HepG2 (cell line): ENCODE measurements around the gene GGTLC2. TPM values are rescaled to one million over a fixed set of nuclear protein-coding genes. Genes with fewer than 3 reads are reported as not detected.

ENCODE experiments used
- ATAC-seq: fragments of 200-7000 bp; cut with Tn5 transposase; 3 replicates; pipeline ENCODE4 v1.9.1; 2020; ENCODE audit warnings: mild to moderate bottlenecking, moderate library complexity
- BruUV-seq: library from RNA; stranded (reverse); fragments of 400-500 nt; replicated peaks from 2 replicates; lab custom pipeline; 2021; lab: Mats Ljungman, UMichigan
- CTCF ChIA-PET: fragments of 300-600 bp; formaldehyde crosslinking; extraction: SDS; loops from one replicate; lab custom pipeline; 2021; ENCODE audit warnings: low total read pairs, inconsistent platforms, low intra/inter-chr PET ratio; lab: Yijun Ruan, JAX
- POLR2A ChIA-PET: fragments of 350-600 bp; sonication (Branson Sonifier 250); formaldehyde crosslinking; loops from one replicate; lab custom pipeline; 2020; ENCODE audit warnings: antibody characterized with exemption, inconsistent platforms; lab: Yijun Ruan, JAX
- DNase-seq: peaks from one replicate; pipeline ENCODE4 v3.0.0-alpha.2; 2015; ENCODE audit warnings: low spot score
- FAIRE-seq: peaks from 3 replicates; lab custom pipeline; 2011; peaks lifted over from hg19 to GRCh38; lab: Jason Lieb, UNC
- H2AFZ ChIP-seq: one replicate; pipeline ENCODE4 v1.6.1; 2011; ENCODE audit warnings: low read length, inconsistent platforms
- H3K27ac ChIP-seq: fragments of 300-600 bp; 3 replicates; pipeline ENCODE4 v1.8.0; 2011; ENCODE audit warnings: mixed run types, mild to moderate bottlenecking, mixed read lengths, low read length, inconsistent platforms; ENCODE audit not compliant: insufficient read depth; ENCODE audit errors: extremely low read length
- H3K27me3 ChIP-seq, 2 experiments: fragments of 200-600 bp in 1 of 2; 2 replicates in 1 of 2; 3 replicates in 1 of 2; pipeline versions ENCODE4 v1.6.0 to v1.8.0; 2011; ENCODE audit warnings: low read length in 2 of 2, mild to moderate bottlenecking in 2 of 2, moderate library complexity in 2 of 2, inconsistent platforms in 1 of 2; ENCODE audit not compliant: insufficient read depth in 2 of 2, control insufficient read depth in 1 of 2
- H3K36me3 ChIP-seq, 2 experiments: fragments of 200-600 bp in 1 of 2; replicated peaks in 1 of 2; 2 replicates in 1 of 2; 3 replicates in 1 of 2; pipeline versions ENCODE4 v1.5.1 to v1.8.0; 2011; ENCODE audit warnings: low read length in 2 of 2, inconsistent platforms in 1 of 2; ENCODE audit not compliant: insufficient read depth in 2 of 2, control insufficient read depth in 1 of 2
- H3K4me1 ChIP-seq: 2 replicates; pipeline ENCODE4 v1.5.1; 2012; ENCODE audit warnings: low read length, inconsistent platforms; ENCODE audit not compliant: insufficient read depth
- H3K4me2 ChIP-seq: 2 replicates; pipeline ENCODE4 v1.6.0; 2011; ENCODE audit warnings: low read depth, low read length, inconsistent platforms
- H3K4me3 ChIP-seq, 3 experiments: fragments of 200-600 bp in 1 of 3; sonication (generic), shearing (Covaris generic) in 1 of 3; replicated peaks in 1 of 3; 2 replicates each; pipeline ENCODE4 v1.5.1; 2011 to 2016; ENCODE audit warnings: low read length in 3 of 3, inconsistent platforms in 2 of 3, low read depth in 2 of 3, mild to moderate bottlenecking in 2 of 3, control low read depth in 1 of 3, mixed read lengths in 1 of 3; ENCODE audit not compliant: insufficient read depth in 1 of 3
- H3K79me2 ChIP-seq: one replicate; pipeline ENCODE4 v1.6.1; 2011; ENCODE audit warnings: low read length, inconsistent platforms; ENCODE audit not compliant: insufficient read depth
- H3K9ac ChIP-seq: 2 replicates; pipeline ENCODE4 v1.6.0; 2011; ENCODE audit warnings: mild to moderate bottlenecking, low read depth, low read length, inconsistent platforms; ENCODE audit not compliant: insufficient read depth
- H3K9me3 ChIP-seq: 2 replicates; pipeline ENCODE4 v1.5.1; 2012; ENCODE audit warnings: mild to moderate bottlenecking, low read length
- H4K20me1 ChIP-seq: 2 replicates; pipeline ENCODE4 v1.6.0; 2011; ENCODE audit warnings: inconsistent platforms, mild to moderate bottlenecking, low read length, moderate library complexity; ENCODE audit not compliant: insufficient read depth
- CCAR2 ChIP-seq: fragments of 200-400 bp; formaldehyde crosslinking; optimal IDR thresholded peaks from 2 replicates; pipeline ENCODE3; 2018; ENCODE audit warnings: low read depth, mild to moderate bottlenecking, low read length, moderate library complexity
- FUBP1 ChIP-seq: sonication (generic); formaldehyde crosslinking; IDR thresholded peaks from 2 replicates; pipeline ENCODE4 v1.5.1; 2020; ENCODE audit warnings: missing genetic modification reagents, mild to moderate bottlenecking, borderline replicate concordance
- GLMP ChIP-seq: sonication (generic); formaldehyde crosslinking; IDR thresholded peaks from 2 replicates; pipeline ENCODE4 v1.9.0; 2021; ENCODE audit warnings: missing genetic modification reagents, mild to moderate bottlenecking, borderline replicate concordance
- PBX3 ChIP-seq: sonication (generic); formaldehyde crosslinking; IDR thresholded peaks from 2 replicates; pipeline ENCODE4 v1.8.1; 2023; ENCODE audit warnings: missing genetic modification reagents, inconsistent platforms, borderline replicate concordance
- SOX5 ChIP-seq: IDR thresholded peaks from 2 replicates; pipeline ENCODE4 v1.6.1; 2016; ENCODE audit warnings: borderline replicate concordance
- SOX6 ChIP-seq, 2 experiments: fragments of 450-650 bp in 1 of 2; sonication (generic) in 1 of 2; formaldehyde crosslinking in 1 of 2; IDR thresholded peaks; 2 replicates each; pipeline versions ENCODE4 v1.4.0 to v1.6.1; 2017 to 2020; ENCODE audit warnings: antibody characterized with exemption in 1 of 2, mild to moderate bottlenecking in 1 of 2, missing genetic modification reagents in 1 of 2
- ZBTB7A ChIP-seq: sonication (generic); formaldehyde crosslinking; IDR thresholded peaks from 2 replicates; pipeline ENCODE4 v1.8.0; 2022; ENCODE audit warnings: mild to moderate bottlenecking, missing genetic modification reagents
- ZFP36L2 ChIP-seq: sonication (generic); formaldehyde crosslinking; IDR thresholded peaks from 2 replicates; pipeline ENCODE4 v1.4.0; 2020; ENCODE audit warnings: missing genetic modification reagents
- WGBS: methylation state at CpG from one replicate; pipeline ENCODE4 v1.1.6; 2017; ENCODE audit warnings: low lambda C conversion rate; 5-methylcytosine and 5-hydroxymethylcytosine counted together
- in situ Hi-C: cut with HindIII; loops from 2 replicates; pipeline ENCODE4 v1.10.0; 2017; ENCODE audit warnings: low pct_unique_long_range_greater_than_20kb; ENCODE audit not compliant: extremely low pct_ligation_motif_present
- intact Hi-C: fragments of 100-400 bp; cut with micrococcal nuclease; formaldehyde crosslinking; loops from one replicate; pipeline ENCODE4 v1.10.0; 2022; ENCODE audit not compliant: unreplicated experiment
- polyA plus RNA-seq, 8 experiments: library from polyadenylated mRNA; depleted of rRNA in 3 of 8; stranded (reverse) in 7 of 8; unstranded in 1 of 8; fragments of >200 nt; fragmentation: Illumina TruSeq in 4 of 8; extraction: Trizol in 4 of 8; gene quantifications; 2 replicates each; pipeline versions ENCODE4 v1.2.1 to v1.2.3, GENCODE V29; 2011 to 2016; ENCODE audit warnings: low read depth in 4 of 8, missing spikeins in 1 of 8, mixed read lengths in 1 of 8; ENCODE audit not compliant: insufficient read depth in 1 of 8
- total RNA-seq, 5 experiments: library from RNA; depleted of rRNA; stranded (reverse); fragments of >200 nt; fragmentation: Illumina TruSeq; extraction: Trizol; gene quantifications; 2 replicates each; pipeline ENCODE4 v1.2.3, GENCODE V29; 2016; ENCODE audit warnings: low read depth in 1 of 5

The GGTLC2 gene
- total and polyA plus RNA-seq, 2 of the 13 experiments (the other 11 are each of a cell fraction or from before 2014, with no cell fraction given): not detected

GRCh38 chr22:22689621-22690345 is 45.4 kb downstream of the GGTLC2 start:
- H3K36me3 ChIP-seq: no peaks in the 10 kb centered on the region
- CTCF ChIA-PET: no interaction called here
- H3K27me3 ChIP-seq: peaks cover 0 to 3% of the 10 kb centered on the region in 2 experiments; a peak in 1 of 5 replicates
- in situ Hi-C loops (no loop called here), intact Hi-C loops (no loop called here)
- no peaks in the 10 kb centered on the region; the same call in 1 of the 2 replicates for H4K20me1 ChIP-seq
- TF ChIP-seq SOX5 (CRISPR knock-in tag): no peak
- no peak for TF ChIP-seq GLMP (CRISPR knock-in tag)
- TF ChIP-seq CCAR2: no peak
- no peak for TF ChIP-seq PBX3 (CRISPR knock-in tag)
- TF ChIP-seq ZBTB7A: no peak
- no peak for TF ChIP-seq FUBP1 (CRISPR knock-in tag)
- no peak for TF ChIP-seq SOX6 (IDR thresholded peaks at IDR 0.05)
- TF ChIP-seq SOX6 (CRISPR knock-in tag; IDR thresholded peaks at IDR 0.05): no peak
- TF ChIP-seq ZFP36L2: no peak
- DNase-seq (no peak), FAIRE-seq (no peak), ATAC-seq (no peak)
- 0% methylated on average over 4 of the region's 4 CpGs for WGBS
- no TSS peak for BruUV-seq
- POLR2A ChIA-PET: no interaction called here
- no peak overlapping the region for H3K9ac ChIP-seq
- no peak overlapping the region for H3K4me3 ChIP-seq
- H2AFZ ChIP-seq: no peak overlapping the region
- H3K4me2 ChIP-seq: no peak overlapping the region
- H3K4me1 ChIP-seq: peaks cover 13% of the 10 kb centered on the region
- no peaks in the 10 kb centered on the region for H3K79me2 ChIP-seq
- H3K9me3 ChIP-seq: no peaks in the 10 kb centered on the region
- H3K27ac ChIP-seq: no peak overlapping the region
